ENCODE results near the gene PATE3.

The PATE3 gene

GRCh38 chr11:125762445-125762844, 25.5 kb upstream of the PATE3 start:
- H3K27ac ChIP-seq (ENCODE audit: low read depth, low read length), result no peak overlapping the region
- no peaks in the 10 kb centered on the region for H3K36me3 ChIP-seq (ENCODE audit: control insufficient read depth, low read length)
- H3K4me2 ChIP-seq (ENCODE audit: low read length), result no peak overlapping the region
- no peaks in the 10 kb centered on the region for H3K4me1 ChIP-seq (ENCODE audit: control insufficient read depth, low read length)
- TF ChIP-seq EZH2phosphoT487 (IDR thresholded peaks at IDR 0.05; ENCODE audit: borderline replicate concordance, low read length), result no peak
- no peak for TF ChIP-seq CTCF (IDR thresholded peaks at IDR 0.05; ENCODE audit: low read depth, low read length, poor library complexity, severe bottlenecking)
- no peaks in the 10 kb centered on the region for H3K79me2 ChIP-seq (ENCODE audit: control insufficient read depth, low read length)
- peaks cover 7% of the 10 kb centered on the region; the same call in 1 of the 2 replicates for H3K27me3 ChIP-seq (ENCODE audit: control insufficient read depth, low read length)
- H4K20me1 ChIP-seq (ENCODE audit: control insufficient read depth, insufficient read depth, low read depth, low read length), result no peaks in the 10 kb centered on the region
- no peak overlapping the region for H3K4me3 ChIP-seq (ENCODE audit: low read length)
- no peaks in the 10 kb centered on the region for H3K9me2 ChIP-seq (replicated peaks; ENCODE audit: control insufficient read depth, low read length)
- no peaks in the 10 kb centered on the region for H3F3A ChIP-seq (ENCODE audit: control insufficient read depth, insufficient read depth)
- H3K9me3 ChIP-seq (ENCODE audit: control insufficient read depth, insufficient read depth, low read length), result no peaks in the 10 kb centered on the region

- H3K9me3 ChIP-seq (ENCODE audit: control insufficient read depth, insufficient read depth, low read length), result no peaks in the 10 kb centered on the region
- H3K27me3 ChIP-seq (ENCODE audit: control insufficient read depth, low read length), result peaks cover 7% of the 10 kb centered on the region; the same call in 1 of the 2 replicates
- no peaks in the 10 kb centered on the region for H3K79me2 ChIP-seq (ENCODE audit: control insufficient read depth, low read length)
- H3K9me2 ChIP-seq (replicated peaks; ENCODE audit: control insufficient read depth, low read length), result no peaks in the 10 kb centered on the region
- no peak overlapping the region for H3K27ac ChIP-seq (ENCODE audit: low read depth, low read length)
- no peaks in the 10 kb centered on the region for H3K36me3 ChIP-seq (ENCODE audit: control insufficient read depth, low read length)
- no peaks in the 10 kb centered on the region for H3K4me1 ChIP-seq (ENCODE audit: control insufficient read depth, low read length)
- no peaks in the 10 kb centered on the region for H4K20me1 ChIP-seq (ENCODE audit: control insufficient read depth, insufficient read depth, low read depth, low read length)
- H3K4me2 ChIP-seq (ENCODE audit: low read length), result no peak overlapping the region
- H3F3A ChIP-seq (ENCODE audit: control insufficient read depth, insufficient read depth), result no peaks in the 10 kb centered on the region
- H3K4me3 ChIP-seq (ENCODE audit: low read length), result no peak overlapping the region
- TF ChIP-seq EZH2phosphoT487 (IDR thresholded peaks at IDR 0.05; ENCODE audit: borderline replicate concordance, low read length) (no peak), CTCF (IDR thresholded peaks at IDR 0.05; ENCODE audit: low read depth, low read length, poor library complexity, severe bottlenecking) (no peak)
These were observed 24.4 kb upstream of the PATE3 start for GRCh38 chr11:125763483-125763882.

- no peak overlapping the region for H3K4me2 ChIP-seq (ENCODE audit: low read length)
- no peak overlapping the region for H3K27ac ChIP-seq (ENCODE audit: low read depth, low read length)
- no peaks in the 10 kb centered on the region for H3K79me2 ChIP-seq (ENCODE audit: control insufficient read depth, low read length)
- no peaks in the 10 kb centered on the region for H3K4me1 ChIP-seq (ENCODE audit: control insufficient read depth, low read length)
- peaks cover 7% of the 10 kb centered on the region; the same call in 1 of the 2 replicates for H3K27me3 ChIP-seq (ENCODE audit: control insufficient read depth, low read length)
- no peak for TF ChIP-seq CTCF (IDR thresholded peaks at IDR 0.05; ENCODE audit: low read depth, low read length, poor library complexity, severe bottlenecking)
- TF ChIP-seq EZH2phosphoT487 (IDR thresholded peaks at IDR 0.05; ENCODE audit: borderline replicate concordance, low read length), result no peak
- no peaks in the 10 kb centered on the region for H3K9me2 ChIP-seq (replicated peaks; ENCODE audit: control insufficient read depth, low read length)
- H3K4me3 ChIP-seq (ENCODE audit: low read length), result no peak overlapping the region
- H4K20me1 ChIP-seq (ENCODE audit: control insufficient read depth, insufficient read depth, low read depth, low read length), result no peaks in the 10 kb centered on the region
- H3K36me3 ChIP-seq (ENCODE audit: control insufficient read depth, low read length), result no peaks in the 10 kb centered on the region
- no peaks in the 10 kb centered on the region for H3F3A ChIP-seq (ENCODE audit: control insufficient read depth, insufficient read depth)
- H3K9me3 ChIP-seq (ENCODE audit: control insufficient read depth, insufficient read depth, low read length), result no peaks in the 10 kb centered on the region
These were observed 21.7 kb upstream of the PATE3 start for GRCh38 chr11:125766251-125766650.

All from DOHH2 (cell line).